Astrocyte (in vitro differentiated cells and primary cell): Measurements from ENCODE around the gene LRRC45. TPM values are rescaled to one million over a fixed set of nuclear protein-coding genes. Genes with fewer than 3 reads are reported as not detected.

Experiments
- DNase-seq: peaks from one replicate; pipeline ENCODE4 v3.0.0-alpha.2; 2010; ENCODE audit warnings: low read depth
- FAIRE-seq: peaks from 2 replicates; lab custom pipeline; 2011; peaks lifted over from hg19 to GRCh38; lab: Jason Lieb, UNC
- H2AFZ ChIP-seq: 2 replicates; pipeline ENCODE4 v1.6.0; 2012; ENCODE audit warnings: low read depth, low read length, inconsistent platforms
- H3K27ac ChIP-seq: 2 replicates; pipeline ENCODE4 v1.5.1; 2011; ENCODE audit warnings: low read depth, low read length, inconsistent platforms
- H3K27me3 ChIP-seq: 2 replicates; pipeline ENCODE4 v1.6.0; 2011; ENCODE audit warnings: low read length, inconsistent platforms; ENCODE audit not compliant: insufficient read depth
- H3K36me3 ChIP-seq: 2 replicates; pipeline ENCODE4 v1.5.1; 2011; ENCODE audit warnings: low read length, inconsistent platforms; ENCODE audit not compliant: insufficient read depth
- H3K4me1 ChIP-seq: 2 replicates; pipeline ENCODE4 v1.5.1; 2011; ENCODE audit warnings: low read length, inconsistent platforms; ENCODE audit not compliant: insufficient read depth
- H3K4me2 ChIP-seq: 2 replicates; pipeline ENCODE4 v1.6.0; 2012; ENCODE audit warnings: low read length, inconsistent platforms
- H3K4me3 ChIP-seq: 2 replicates; pipeline ENCODE4 v1.5.1; 2011; ENCODE audit warnings: low read depth, mild to moderate bottlenecking, low read length, inconsistent platforms; ENCODE audit not compliant: insufficient read depth
- H3K79me2 ChIP-seq: 2 replicates; pipeline ENCODE4 v1.6.0; 2012; ENCODE audit warnings: mild to moderate bottlenecking, low read length, inconsistent platforms; ENCODE audit not compliant: insufficient read depth
- H3K9ac ChIP-seq: 2 replicates; pipeline ENCODE4 v1.6.0; 2012; ENCODE audit warnings: mild to moderate bottlenecking, low read length, inconsistent platforms
- H3K9me3 ChIP-seq: 2 replicates; pipeline ENCODE4 v1.5.1; 2012; ENCODE audit warnings: low read depth, mild to moderate bottlenecking, low read length, inconsistent platforms; ENCODE audit not compliant: insufficient read depth
- H4K20me1 ChIP-seq: 2 replicates; pipeline ENCODE4 v1.6.0; 2012; ENCODE audit warnings: low read length, inconsistent platforms; ENCODE audit not compliant: insufficient read depth
- H3K27ac Mint-ChIP-seq: one replicate; pipeline ENCODE4 v1.8.0; 2021; ENCODE audit warnings: mild to moderate bottlenecking, mixed read lengths; ENCODE audit not compliant: unreplicated experiment
- H3K27me3 Mint-ChIP-seq: one replicate; pipeline ENCODE4 v1.8.0; 2021; ENCODE audit warnings: low read depth, mixed read lengths; ENCODE audit not compliant: unreplicated experiment
- H3K36me3 Mint-ChIP-seq: one replicate; pipeline ENCODE4 v1.8.0; 2021; ENCODE audit warnings: low read depth, mixed read lengths; ENCODE audit not compliant: unreplicated experiment
- H3K4me1 Mint-ChIP-seq: one replicate; pipeline ENCODE4 v1.8.0; 2021; ENCODE audit warnings: low read depth, mixed read lengths; ENCODE audit not compliant: unreplicated experiment
- H3K4me3 Mint-ChIP-seq: one replicate; pipeline ENCODE4 v1.8.0; 2021; ENCODE audit warnings: mild to moderate bottlenecking, moderate library complexity, mixed read lengths; ENCODE audit not compliant: unreplicated experiment
- H3K9me3 Mint-ChIP-seq: one replicate; pipeline ENCODE4 v1.8.0; 2021; ENCODE audit warnings: mild to moderate bottlenecking, mixed read lengths; ENCODE audit not compliant: unreplicated experiment
- EZH2 ChIP-seq: IDR thresholded peaks from 2 replicates; pipeline ENCODE4 v1.6.1; 2012; ENCODE audit warnings: mild to moderate bottlenecking, low read length, inconsistent platforms; ENCODE audit not compliant: insufficient read depth
- total RNA-seq: library from RNA; stranded (reverse); gene quantifications from 2 replicates; pipeline ENCODE4 v1.2.1, GENCODE V29; 2021
- TF ChIP-seq, protein P1 (sequence below): IDR thresholded peaks from 2 replicates; pipeline ENCODE4 v1.5.1; 2011; ENCODE audit warnings: low read depth, mild to moderate bottlenecking, inconsistent platforms, low read length, moderate library complexity; ENCODE audit not compliant: insufficient read depth

The LRRC45 gene
- total RNA-seq, 1 donor from 2014 or later = 6.6 TPM

DNA sequence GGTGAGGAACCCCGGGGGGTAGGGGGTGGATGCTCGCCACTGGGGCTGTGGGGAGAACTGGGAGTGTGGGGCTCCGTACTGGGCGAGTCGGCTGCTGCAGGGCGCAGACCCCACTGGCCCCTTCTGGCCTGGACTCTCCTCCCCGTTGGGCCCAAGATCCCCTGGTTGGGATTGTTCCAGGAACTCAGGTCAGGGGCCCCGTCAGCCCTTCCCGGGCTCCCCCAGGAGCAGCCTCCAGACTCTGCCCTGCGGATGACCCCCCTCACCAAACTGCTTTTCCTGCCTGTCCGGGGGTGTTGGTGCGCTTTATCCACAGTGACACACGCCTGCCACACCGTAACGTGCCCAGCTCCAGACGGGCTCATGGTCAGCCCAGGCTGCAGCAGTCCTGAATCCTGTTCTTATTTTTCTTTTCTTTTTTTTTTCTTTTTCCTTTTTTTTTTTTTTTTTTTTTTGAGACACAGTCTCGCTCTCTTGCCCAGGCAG is 21.5 kb upstream of the LRRC45 start:
- FAIRE-seq = no peak
- Histone ChIP-seq H3K9ac (no peak overlapping the region), H3K9me3 (no peaks in the 10 kb centered on the region), H3K4me1 (peaks cover 33% of the 10 kb centered on the region), H3K36me3 (no peaks in the 10 kb centered on the region), H3K79me2 (no peaks in the 10 kb centered on the region), H3K4me2 (no peak overlapping the region), H3K27ac (no peak overlapping the region), H3K27me3 (no peaks in the 10 kb centered on the region), H3K4me3 (no peak overlapping the region), H4K20me1 (peaks cover 26% of the 10 kb centered on the region), H2AFZ (no peak overlapping the region)
- H3K4me1 Mint-ChIP-seq = peaks cover 20% of the 10 kb centered on the region
- peaks cover 3% of the 10 kb centered on the region for H3K36me3 Mint-ChIP-seq
- DNase-seq = no peak
- no peaks in the 10 kb centered on the region for H3K9me3 Mint-ChIP-seq
- H3K27ac Mint-ChIP-seq = no peak overlapping the region
- H3K4me3 Mint-ChIP-seq = no peak overlapping the region
- TF ChIP-seq, protein P1, sequence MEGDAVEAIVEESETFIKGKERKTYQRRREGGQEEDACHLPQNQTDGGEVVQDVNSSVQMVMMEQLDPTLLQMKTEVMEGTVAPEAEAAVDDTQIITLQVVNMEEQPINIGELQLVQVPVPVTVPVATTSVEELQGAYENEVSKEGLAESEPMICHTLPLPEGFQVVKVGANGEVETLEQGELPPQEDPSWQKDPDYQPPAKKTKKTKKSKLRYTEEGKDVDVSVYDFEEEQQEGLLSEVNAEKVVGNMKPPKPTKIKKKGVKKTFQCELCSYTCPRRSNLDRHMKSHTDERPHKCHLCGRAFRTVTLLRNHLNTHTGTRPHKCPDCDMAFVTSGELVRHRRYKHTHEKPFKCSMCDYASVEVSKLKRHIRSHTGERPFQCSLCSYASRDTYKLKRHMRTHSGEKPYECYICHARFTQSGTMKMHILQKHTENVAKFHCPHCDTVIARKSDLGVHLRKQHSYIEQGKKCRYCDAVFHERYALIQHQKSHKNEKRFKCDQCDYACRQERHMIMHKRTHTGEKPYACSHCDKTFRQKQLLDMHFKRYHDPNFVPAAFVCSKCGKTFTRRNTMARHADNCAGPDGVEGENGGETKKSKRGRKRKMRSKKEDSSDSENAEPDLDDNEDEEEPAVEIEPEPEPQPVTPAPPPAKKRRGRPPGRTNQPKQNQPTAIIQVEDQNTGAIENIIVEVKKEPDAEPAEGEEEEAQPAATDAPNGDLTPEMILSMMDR = no peak
- TF ChIP-seq EZH2 = no peak
- H3K27me3 Mint-ChIP-seq = no peaks in the 10 kb centered on the region

DNA sequence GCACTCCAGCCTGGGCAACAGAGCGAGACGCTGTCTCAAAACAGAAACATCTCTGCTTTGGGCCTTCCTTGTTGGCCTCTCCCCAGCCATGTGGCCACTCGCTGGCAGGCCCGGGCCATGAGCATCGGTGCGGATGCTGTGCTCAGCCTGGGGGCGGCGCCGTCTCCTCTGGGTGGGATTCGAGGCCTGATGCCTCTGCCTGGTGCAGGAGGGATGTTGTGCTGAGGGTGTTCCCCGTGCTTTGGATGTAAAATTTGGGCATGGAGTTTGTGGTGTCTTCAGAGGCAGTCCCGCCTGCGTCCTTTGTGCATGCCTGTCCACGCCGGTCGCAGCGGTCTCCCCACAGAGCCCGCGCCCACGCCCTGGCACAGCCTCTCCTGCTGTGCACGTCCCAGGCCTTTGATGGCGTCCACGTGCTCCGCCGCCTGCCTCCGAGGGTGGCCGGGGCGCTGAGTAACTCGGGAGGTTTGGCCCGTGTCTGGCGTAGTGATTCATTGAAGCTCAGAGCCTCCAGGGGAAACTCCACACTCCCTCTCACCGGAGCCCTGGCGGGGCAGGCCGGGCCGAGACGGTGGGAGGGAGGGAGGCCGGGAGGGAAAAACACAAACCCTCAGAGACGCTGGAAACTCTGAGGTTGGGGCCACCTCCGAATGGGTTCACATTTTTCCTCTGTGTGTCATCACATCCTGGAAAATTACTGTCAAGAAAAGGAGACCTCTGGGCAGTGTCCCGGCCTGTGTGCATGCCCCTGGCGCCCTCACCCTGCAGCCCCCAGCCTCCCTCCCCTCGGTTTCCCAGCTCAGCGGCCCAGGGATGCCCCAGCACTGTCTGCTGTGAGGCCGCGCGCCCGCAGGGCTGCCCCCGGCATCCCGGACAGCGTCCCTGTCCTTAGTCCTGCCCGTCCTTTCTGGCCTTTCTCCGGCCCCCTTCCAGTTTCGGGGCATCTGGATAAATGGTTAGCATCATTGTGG is 19.4 kb upstream of the LRRC45 start:
- Mint-ChIP-seq H3K27ac (peak overlapping the region; percentile 62), H3K4me1 (peaks cover 20% of the 10 kb centered on the region), H3K9me3 (no peaks in the 10 kb centered on the region), H3K27me3 (no peaks in the 10 kb centered on the region), H3K36me3 (no peaks in the 10 kb centered on the region), H3K4me3 (peak overlapping the region; percentile 20)
- Histone ChIP-seq H3K79me2 (no peaks in the 10 kb centered on the region), H3K27ac (peak overlapping the region; percentile 69), H2AFZ (peak overlapping the region; percentile 26), H3K27me3 (no peaks in the 10 kb centered on the region), H3K4me3 (no peak overlapping the region), H3K36me3 (no peaks in the 10 kb centered on the region), H3K9me3 (no peaks in the 10 kb centered on the region), H3K4me1 (peaks cover 46% of the 10 kb centered on the region), H3K4me2 (peak overlapping the region; percentile 69), H4K20me1 (peaks cover 25% of the 10 kb centered on the region), H3K9ac (peak overlapping the region; percentile 42)
- DNase-seq (peak; percentile 93), FAIRE-seq (peak; percentile 71)
- TF ChIP-seq, protein P1 = no peak
- TF ChIP-seq EZH2 = no peak
